ENCODE data around the gene ATP2A3.

GRCh38 chr17:3929181-3929580 is 35.1 kb downstream of the ATP2A3 start:
- TF ChIP-seq CTCF (conservative IDR thresholded peaks at IDR 0.05; ENCODE audit: low read length) (no peak), EZH2phosphoT487 (IDR thresholded peaks at IDR 0.05; ENCODE audit: borderline replicate concordance) (no peak)
